K562 (cell line): ENCODE results near the gene PRR35. TPM values are rescaled to one million over a fixed set of nuclear protein-coding genes. Genes with fewer than 3 reads are reported as not detected.

Source experiments
- BHLHE40 ChIP-seq: IDR thresholded peaks from 2 replicates; pipeline ENCODE4 v1.6.1; 2011; ENCODE audit warnings: low read length, improper control_type of control experiment
- CXXC5 ChIP-seq: fragments of 250-450 bp; sonication (Bioruptor Pico); IDR thresholded peaks from 2 replicates; pipeline ENCODE4 v1.8.0; 2022; ENCODE audit warnings: inconsistent platforms, mild to moderate bottlenecking, moderate library complexity
- EGR1 ChIP-seq: fragments of 450-650 bp; conservative IDR thresholded peaks from 2 replicates; pipeline ENCODE4 v1.6.1; 2017; ENCODE audit warnings: mild to moderate bottlenecking
- GATAD2B ChIP-seq: fragments of 450-650 bp; IDR thresholded peaks from 2 replicates; pipeline ENCODE4 v1.6.1; 2017; ENCODE audit warnings: mild to moderate bottlenecking, borderline replicate concordance
- HMG20A ChIP-seq: fragments of 450-650 bp; formaldehyde crosslinking; conservative IDR thresholded peaks from 2 replicates; pipeline ENCODE4 v1.4.0; 2020; ENCODE audit warnings: mild to moderate bottlenecking, mixed read lengths
- NR3C1 ChIP-seq: sonication (generic); formaldehyde crosslinking; IDR thresholded peaks from 2 replicates; pipeline ENCODE4 v1.8.1; 2022; ENCODE audit warnings: missing genetic modification reagents
- PPARD ChIP-seq: fragments of 250-450 bp; sonication (Bioruptor Pico); IDR thresholded peaks from 2 replicates; pipeline ENCODE4 v1.8.0; 2022; ENCODE audit warnings: inconsistent platforms, mild to moderate bottlenecking, moderate library complexity
- RB1 ChIP-seq: fragments of 450-650 bp; IDR thresholded peaks from 2 replicates; pipeline ENCODE4 v1.6.1; 2017; ENCODE audit warnings: low read depth, mild to moderate bottlenecking
- RBFOX2 ChIP-seq: fragments of 200-400 bp; formaldehyde crosslinking; IDR thresholded peaks from 2 replicates; pipeline ENCODE4 v1.6.1; 2017; ENCODE audit warnings: low read depth, mild to moderate bottlenecking, low read length, moderate library complexity
- RBM39 ChIP-seq: fragments of 200-400 bp; formaldehyde crosslinking; optimal IDR thresholded peaks from 2 replicates; pipeline ENCODE3; 2018; ENCODE audit warnings: low read depth, low read length
- SIN3A ChIP-seq, 2 experiments: fragments of 150-350 bp in 1 of 2; IDR thresholded peaks; 2 replicates each; pipeline ENCODE4 v1.6.1; 2011 to 2016; ENCODE audit warnings: borderline replicate concordance in 2 of 2, low read depth in 2 of 2, low read length in 2 of 2, mild to moderate bottlenecking in 2 of 2, moderate library complexity in 2 of 2; ENCODE audit not compliant: control insufficient read depth in 1 of 2
- SIN3B ChIP-seq: fragments of 450-650 bp; IDR thresholded peaks from 2 replicates; pipeline ENCODE4 v1.6.1; 2017; ENCODE audit warnings: low read depth, mild to moderate bottlenecking, moderate library complexity
- U2AF1 ChIP-seq: fragments of 200-400 bp; formaldehyde crosslinking; optimal IDR thresholded peaks from 2 replicates; pipeline ENCODE3; 2017; ENCODE audit warnings: mild to moderate bottlenecking, low read depth, low read length, moderate library complexity
- ZBTB2 ChIP-seq: fragments of 450-650 bp; IDR thresholded peaks from 2 replicates; pipeline ENCODE4 v1.6.1; 2016; ENCODE audit warnings: antibody characterized with exemption
- ZBTB7A ChIP-seq: IDR thresholded peaks from 2 replicates; pipeline ENCODE4 v1.6.1; 2011; ENCODE audit warnings: low read depth, mild to moderate bottlenecking, low read length, moderate library complexity, borderline replicate concordance; ENCODE audit not compliant: control insufficient read depth
- ZFX ChIP-seq: sonication (generic); formaldehyde crosslinking; IDR thresholded peaks from 2 replicates; pipeline ENCODE4 v1.8.0; 2022; ENCODE audit warnings: mild to moderate bottlenecking, missing genetic modification reagents, moderate library complexity
- ZNF124 ChIP-seq: sonication (generic); formaldehyde crosslinking; IDR thresholded peaks from 2 replicates; pipeline ENCODE4 v1.8.1; 2022; ENCODE audit warnings: missing genetic modification reagents
- polyA plus RNA-seq, 8 experiments: library from polyadenylated mRNA; depleted of rRNA in 4 of 8; stranded (reverse) in 5 of 8; unstranded in 3 of 8; fragments of >200 nt; fragmentation: Nextera tagmentation in 2 of 8; fragmentation: Illumina TruSeq in 1 of 8; extraction: Ambion mirVana in 2 of 8; extraction: Trizol in 1 of 8; gene quantifications; 2 replicates each; pipeline versions ENCODE4 v1.2.1 to v1.2.3, GENCODE V29; 2011 to 2014; ENCODE audit warnings: inconsistent platforms in 1 of 8, missing spikeins in 1 of 8
- total RNA-seq, 7 experiments: library from RNA; depleted of rRNA in 6 of 7; stranded (reverse); fragments of >200 nt in 6 of 7; fragmentation: Illumina TruSeq in 2 of 7; extraction: Trizol in 2 of 7; gene quantifications; 2 replicates each; pipeline versions ENCODE4 v1.2.1 to v1.2.3, GENCODE V29; 2011 to 2021; ENCODE audit warnings: low replicate concordance in 1 of 7
- TF ChIP-seq, protein P1 (sequence below): conservative IDR thresholded peaks from 2 replicates; pipeline ENCODE4 v1.6.1; 2011; ENCODE audit warnings: low read depth, mild to moderate bottlenecking, low read length; ENCODE audit not compliant: control insufficient read depth
- TF ChIP-seq, protein P2 (sequence below), 2 experiments: IDR thresholded peaks; 2 replicates each; pipeline ENCODE4 v1.6.1; 2012; ENCODE audit warnings: improper control_type of control experiment in 2 of 2, low read depth in 2 of 2, low read length in 2 of 2, borderline replicate concordance in 1 of 2
- TF ChIP-seq, protein P3 (sequence below), 2 experiments: IDR thresholded peaks; 2 replicates each; pipeline ENCODE4 v1.6.1; 2011; ENCODE audit warnings: borderline replicate concordance in 1 of 2, control low read depth in 1 of 2, low read depth in 1 of 2, low read length in 1 of 2, mild to moderate bottlenecking in 1 of 2, mixed read lengths in 1 of 2, moderate library complexity in 1 of 2; ENCODE audit not compliant: insufficient read depth in 1 of 2, insufficient read length in 1 of 2, poor library complexity in 1 of 2, severe bottlenecking in 1 of 2; ENCODE audit errors: extremely low read depth in 1 of 2

Gene PRR35
- total and polyA plus RNA-seq, 9 of the 15 experiments (the other 6 are each of a cell fraction or from before 2014, with no cell fraction given), result 0.17 to 0.45 (median 0.21) TPM; not detected in 5

DNA sequence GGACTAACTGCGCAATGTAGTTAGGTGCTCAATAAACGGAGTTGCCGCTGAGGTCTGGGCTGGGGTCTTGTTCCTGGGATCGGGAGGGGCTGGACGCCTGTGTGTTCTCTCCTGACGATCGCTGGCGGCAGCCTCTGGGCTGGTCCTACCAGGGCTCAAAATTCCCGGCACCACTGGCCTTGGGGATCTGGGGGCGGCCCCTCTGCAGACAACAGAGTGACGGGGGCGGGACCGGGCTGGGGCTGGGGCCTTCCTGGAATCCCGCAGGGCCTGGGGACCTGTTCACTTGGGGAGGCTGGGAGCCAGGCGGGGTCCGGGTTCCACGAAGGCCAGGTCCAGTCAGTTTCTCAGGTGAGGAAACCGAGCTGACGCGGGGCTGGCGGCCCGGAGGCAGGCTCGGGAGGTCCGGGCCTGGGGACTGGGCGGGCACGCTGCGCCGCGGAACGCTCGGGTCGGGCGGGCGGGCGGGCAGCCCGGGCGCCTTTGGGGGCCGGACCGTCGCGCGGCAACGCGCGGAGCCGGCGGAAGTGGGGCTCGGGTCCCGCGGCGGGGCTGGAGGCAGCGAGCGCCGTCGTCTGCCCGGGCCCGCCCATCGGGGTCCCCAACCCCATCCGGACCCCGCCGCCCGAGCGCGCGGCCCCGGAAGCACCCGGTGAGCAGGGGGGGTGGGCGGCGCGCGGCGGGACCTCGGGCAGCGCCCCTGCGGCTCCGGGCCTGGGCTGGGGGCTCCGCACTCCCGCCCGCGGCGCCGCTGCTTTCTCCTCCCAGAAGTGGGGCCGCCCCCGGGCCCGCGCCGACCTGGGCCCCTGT, 9.5 kb downstream of the PRR35 start, which contains the start of gene PIGQ (continued):
- TF ChIP-seq, protein P1, sequence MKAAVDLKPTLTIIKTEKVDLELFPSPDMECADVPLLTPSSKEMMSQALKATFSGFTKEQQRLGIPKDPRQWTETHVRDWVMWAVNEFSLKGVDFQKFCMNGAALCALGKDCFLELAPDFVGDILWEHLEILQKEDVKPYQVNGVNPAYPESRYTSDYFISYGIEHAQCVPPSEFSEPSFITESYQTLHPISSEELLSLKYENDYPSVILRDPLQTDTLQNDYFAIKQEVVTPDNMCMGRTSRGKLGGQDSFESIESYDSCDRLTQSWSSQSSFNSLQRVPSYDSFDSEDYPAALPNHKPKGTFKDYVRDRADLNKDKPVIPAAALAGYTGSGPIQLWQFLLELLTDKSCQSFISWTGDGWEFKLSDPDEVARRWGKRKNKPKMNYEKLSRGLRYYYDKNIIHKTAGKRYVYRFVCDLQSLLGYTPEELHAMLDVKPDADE, result peak; percentile 37; the same call in 1 of the 2 replicates
- TF ChIP-seq SIN3A (IDR thresholded peaks at IDR 0.05; ENCODE audit: borderline replicate concordance in 2 of 2, control insufficient read depth in 1 of 2, low read depth in 2 of 2, low read length in 2 of 2) (peak; percentile 58 to 63; a peak in 2 of 4 replicates), CXXC5 (CRISPR knock-in tag) (peak; percentile 83), RBFOX2 (peak; percentile 59), ZBTB2 (no peak), RBM39 (no peak), EGR1 (peak; percentile 70), U2AF1 (no peak), PPARD (no peak), NR3C1 (CRISPR knock-in tag) (no peak), ZNF124 (CRISPR knock-in tag) (no peak), BHLHE40 (no peak), HMG20A (CRISPR knock-in tag) (no peak), RB1 (peak; percentile 40; the same call in 1 of the 2 replicates), SIN3B (peak; percentile 90), ZFX (peak; percentile 68), ZBTB7A (peak; percentile 63; the same call in 1 of the 2 replicates), GATAD2B (0 out of 2 replicates have a peak, but pooled peaks have one; percentile 58)
- TF ChIP-seq, protein P2, sequence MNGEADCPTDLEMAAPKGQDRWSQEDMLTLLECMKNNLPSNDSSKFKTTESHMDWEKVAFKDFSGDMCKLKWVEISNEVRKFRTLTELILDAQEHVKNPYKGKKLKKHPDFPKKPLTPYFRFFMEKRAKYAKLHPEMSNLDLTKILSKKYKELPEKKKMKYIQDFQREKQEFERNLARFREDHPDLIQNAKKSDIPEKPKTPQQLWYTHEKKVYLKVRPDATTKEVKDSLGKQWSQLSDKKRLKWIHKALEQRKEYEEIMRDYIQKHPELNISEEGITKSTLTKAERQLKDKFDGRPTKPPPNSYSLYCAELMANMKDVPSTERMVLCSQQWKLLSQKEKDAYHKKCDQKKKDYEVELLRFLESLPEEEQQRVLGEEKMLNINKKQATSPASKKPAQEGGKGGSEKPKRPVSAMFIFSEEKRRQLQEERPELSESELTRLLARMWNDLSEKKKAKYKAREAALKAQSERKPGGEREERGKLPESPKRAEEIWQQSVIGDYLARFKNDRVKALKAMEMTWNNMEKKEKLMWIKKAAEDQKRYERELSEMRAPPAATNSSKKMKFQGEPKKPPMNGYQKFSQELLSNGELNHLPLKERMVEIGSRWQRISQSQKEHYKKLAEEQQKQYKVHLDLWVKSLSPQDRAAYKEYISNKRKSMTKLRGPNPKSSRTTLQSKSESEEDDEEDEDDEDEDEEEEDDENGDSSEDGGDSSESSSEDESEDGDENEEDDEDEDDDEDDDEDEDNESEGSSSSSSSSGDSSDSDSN (IDR thresholded peaks at IDR 0.05; ENCODE audit: borderline replicate concordance in 1 of 2, low read depth in 2 of 2, low read length in 2 of 2), result 0 out of 4 replicates have a peak, but pooled peaks of 1 of the 2 experiments have one; percentile 22
- TF ChIP-seq, protein P3, sequence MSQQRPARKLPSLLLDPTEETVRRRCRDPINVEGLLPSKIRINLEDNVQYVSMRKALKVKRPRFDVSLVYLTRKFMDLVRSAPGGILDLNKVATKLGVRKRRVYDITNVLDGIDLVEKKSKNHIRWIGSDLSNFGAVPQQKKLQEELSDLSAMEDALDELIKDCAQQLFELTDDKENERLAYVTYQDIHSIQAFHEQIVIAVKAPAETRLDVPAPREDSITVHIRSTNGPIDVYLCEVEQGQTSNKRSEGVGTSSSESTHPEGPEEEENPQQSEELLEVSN (IDR thresholded peaks at IDR 0.05; ENCODE audit: borderline replicate concordance in 1 of 2, extremely low read depth in 1 of 2, insufficient read depth in 1 of 2, insufficient read length in 1 of 2, low read depth in 1 of 2, low read length in 1 of 2, poor library complexity in 1 of 2, severe bottlenecking in 1 of 2), result peak in 1 of 2 experiments; percentile 74
